GM12874 (cell line): ENCODE data around the gene GRIN2A.

Source experiments
- CTCF ChIP-seq: IDR thresholded peaks from 2 replicates; pipeline ENCODE4 v1.5.1; 2011; ENCODE audit warnings: low read depth, mild to moderate bottlenecking, control low read depth, low read length, moderate library complexity; ENCODE audit not compliant: insufficient read depth

Gene GRIN2A

GRCh38 chr16:9885467-9885866, 296.8 kb downstream of the GRIN2A start:
- no peak for TF ChIP-seq CTCF

GRCh38 chr16:9874219-9874618, 308.0 kb downstream of the GRIN2A start:
- TF ChIP-seq CTCF = no peak

GRCh38 chr16:9870962-9871361, 311.3 kb downstream of the GRIN2A start:
- no peak for TF ChIP-seq CTCF

- TF ChIP-seq CTCF = no peak
These were observed 312.5 kb downstream of the GRIN2A start for GRCh38 chr16:9869776-9870175.

- TF ChIP-seq CTCF = no peak
These were observed 313.6 kb downstream of the GRIN2A start for GRCh38 chr16:9868606-9869149.

- no peak for TF ChIP-seq CTCF
These were observed 315.1 kb downstream of the GRIN2A start for GRCh38 chr16:9867176-9867575.

GRCh38 chr16:9864461-9864860, 317.8 kb downstream of the GRIN2A start:
- TF ChIP-seq CTCF = no peak

- no peak for TF ChIP-seq CTCF
These were observed 319.9 kb downstream of the GRIN2A start for GRCh38 chr16:9862327-9862726.
